SK-N-SH (cell line): ENCODE measurements around the gene SERPINA12. TPM values are rescaled to one million over a fixed set of nuclear protein-coding genes. Genes with fewer than 3 reads are reported as not detected.

Source experiments
- CTCF ChIA-PET: fragments of 300-600, 350-600 bp; formaldehyde crosslinking; extraction: SDS; loops from one replicate; lab custom pipeline; 2021; lab: Yijun Ruan, JAX
- POLR2A ChIA-PET: fragments of 350-600 bp; sonication (Branson Sonifier 250); formaldehyde crosslinking; extraction: SDS; loops from one replicate; lab custom pipeline; 2020; ENCODE audit warnings: antibody characterized with exemption, inconsistent platforms; lab: Yijun Ruan, JAX
- DNase-seq: peaks from one replicate; pipeline ENCODE4 v3.0.0; 2012
- H2AFZ ChIP-seq: fragments of 200-600 bp; sonication (generic); 2 replicates; pipeline ENCODE4 v1.8.1; 2016; ENCODE audit warnings: antibody characterized with exemption, mild to moderate bottlenecking, low read depth
- H3F3A ChIP-seq: fragments of 200-600 bp; sonication (generic); replicated peaks from 2 replicates; pipeline ENCODE3; 2016; ENCODE audit warnings: antibody characterized with exemption, mild to moderate bottlenecking; ENCODE audit not compliant: insufficient read depth
- H3K27ac ChIP-seq, 2 experiments: fragments of 200-500 bp in 1 of 2; fragments of 200-600 bp in 1 of 2; sonication (Bioruptor generic) in 1 of 2; sonication (generic), shearing (Covaris generic) in 1 of 2; 2 replicates each; pipeline versions ENCODE4 v1.5.1 to v1.6.1; 2014 to 2016; ENCODE audit warnings: low read depth in 2 of 2, inconsistent platforms in 1 of 2, low read length in 1 of 2, mild to moderate bottlenecking in 1 of 2, mixed read lengths in 1 of 2
- H3K27me3 ChIP-seq: fragments of 200-600 bp; sonication (generic), shearing (Covaris generic); 2 replicates; pipeline ENCODE4 v1.6.1; 2016; ENCODE audit warnings: mixed run types; ENCODE audit not compliant: insufficient read depth
- H3K36me3 ChIP-seq, 2 experiments: fragments of 200-500 bp in 1 of 2; fragments of 200-600 bp in 1 of 2; sonication (Bioruptor generic) in 1 of 2; sonication (generic) in 1 of 2; replicated peaks in 1 of 2; 2 replicates each; pipeline versions ENCODE3 to v1.5.1; 2014 to 2016; ENCODE audit warnings: low read length in 1 of 2, mild to moderate bottlenecking in 1 of 2; ENCODE audit not compliant: insufficient read depth in 2 of 2, control insufficient read depth in 1 of 2
- H3K4me1 ChIP-seq, 2 experiments: fragments of 200-500 bp in 1 of 2; fragments of 200-600 bp in 1 of 2; sonication (Bioruptor generic) in 1 of 2; sonication (generic), shearing (Covaris generic) in 1 of 2; 2 replicates each; pipeline versions ENCODE4 v1.5.1 to v1.6.1; 2014 to 2016; ENCODE audit warnings: low read depth in 1 of 2, low read length in 1 of 2, mixed run types in 1 of 2; ENCODE audit not compliant: insufficient read depth in 2 of 2, control insufficient read depth in 1 of 2
- H3K4me2 ChIP-seq: fragments of 200-600 bp; sonication (generic), shearing (Covaris generic); 2 replicates; pipeline ENCODE4 v1.6.1; 2017; ENCODE audit warnings: mixed run types
- H3K4me3 ChIP-seq, 2 experiments: fragments of 200-500 bp in 1 of 2; fragments of 200-600 bp in 1 of 2; sonication (Bioruptor generic) in 1 of 2; sonication (generic), shearing (Covaris generic) in 1 of 2; 2 replicates each; pipeline versions ENCODE4 v1.5.1 to v1.8.1; 2014 to 2016; ENCODE audit warnings: low read depth in 2 of 2, inconsistent platforms in 1 of 2, low read length in 1 of 2, mild to moderate bottlenecking in 1 of 2, mixed read lengths in 1 of 2, moderate library complexity in 1 of 2
- H3K79me2 ChIP-seq: fragments of 200-600 bp; sonication (generic); 2 replicates; pipeline ENCODE4 v1.8.1; 2017; ENCODE audit warnings: mild to moderate bottlenecking; ENCODE audit not compliant: insufficient read depth
- H3K9ac ChIP-seq: fragments of 200-600 bp; sonication (generic); 2 replicates; pipeline ENCODE4 v1.6.1; 2017; ENCODE audit warnings: mixed run types
- H3K9me2 ChIP-seq: fragments of 200-600 bp; sonication (generic); 2 replicates; pipeline ENCODE4 v1.6.1; 2017; ENCODE audit warnings: mixed run types
- H3K9me3 ChIP-seq: fragments of 200-600 bp; sonication (generic); 2 replicates; pipeline ENCODE4 v1.6.1; 2017; ENCODE audit warnings: mixed run types, mild to moderate bottlenecking, moderate library complexity
- H4K20me1 ChIP-seq: fragments of 200-600 bp; sonication (generic); 2 replicates; pipeline ENCODE4 v1.6.1; 2017; ENCODE audit warnings: mild to moderate bottlenecking, mixed run types; ENCODE audit not compliant: insufficient read depth
- FOXJ3 ChIP-seq: sonication (generic); formaldehyde crosslinking; IDR thresholded peaks from 2 replicates; pipeline ENCODE4 v1.5.1; 2020; ENCODE audit warnings: mild to moderate bottlenecking, missing genetic modification reagents
- FOXM1 ChIP-seq: IDR thresholded peaks from 2 replicates; pipeline ENCODE4 v1.4.0; 2012; ENCODE audit warnings: low read depth, mild to moderate bottlenecking
- GABPA ChIP-seq: IDR thresholded peaks from 2 replicates; pipeline ENCODE4 v1.4.0; 2012; ENCODE audit warnings: low read depth, mild to moderate bottlenecking
- JUND ChIP-seq: IDR thresholded peaks from 2 replicates; pipeline ENCODE4 v1.4.0; 2012
- NFIC ChIP-seq: IDR thresholded peaks from 2 replicates; pipeline ENCODE4 v1.4.0; 2012; ENCODE audit warnings: borderline replicate concordance
- NRF1 ChIP-seq: IDR thresholded peaks from 2 replicates; pipeline ENCODE4 v1.6.1; 2012; ENCODE audit warnings: low read depth, mild to moderate bottlenecking, low read length
- POLR2AphosphoS5 ChIP-seq: IDR thresholded peaks from 2 replicates; pipeline ENCODE4 v1.6.1; 2012; ENCODE audit warnings: low read depth, low read length
- RFX5 ChIP-seq: IDR thresholded peaks from 2 replicates; pipeline ENCODE4 v1.6.1; 2012; ENCODE audit warnings: mild to moderate bottlenecking, improper control_type of control experiment, low read length
- RXRA ChIP-seq: IDR thresholded peaks from 2 replicates; pipeline ENCODE4 v1.4.0; 2012; ENCODE audit warnings: low read depth, mild to moderate bottlenecking, borderline replicate concordance
- SIN3A ChIP-seq: IDR thresholded peaks from 2 replicates; pipeline ENCODE4 v1.6.1; 2012; ENCODE audit warnings: low read depth, mild to moderate bottlenecking, low read length, moderate library complexity, borderline replicate concordance
- SMC3 ChIP-seq: IDR thresholded peaks from 2 replicates; pipeline ENCODE4 v1.6.1; 2012; ENCODE audit warnings: low read depth, low read length, improper control_type of control experiment
- TAF1 ChIP-seq: IDR thresholded peaks from 2 replicates; pipeline ENCODE4 v1.6.1; 2012; ENCODE audit warnings: low read depth, mild to moderate bottlenecking, low read length, moderate library complexity, borderline replicate concordance
- TEAD4 ChIP-seq: IDR thresholded peaks from 2 replicates; pipeline ENCODE4 v1.4.0; 2012; ENCODE audit warnings: mild to moderate bottlenecking, borderline replicate concordance; ENCODE audit not compliant: insufficient read depth
- YY1 ChIP-seq: IDR thresholded peaks from 2 replicates; pipeline ENCODE4 v1.4.0; 2012; ENCODE audit warnings: low read depth, mild to moderate bottlenecking
- WGBS: methylation state at CpG from one replicate; pipeline ENCODE4 v1.1.6; 2017; ENCODE audit warnings: low lambda C conversion rate; 5-methylcytosine and 5-hydroxymethylcytosine counted together
- polyA plus RNA-seq, 3 experiments: library from polyadenylated mRNA; depleted of rRNA; stranded (reverse); fragments of >200 nt; gene quantifications; 2 replicates each; pipeline ENCODE4 v1.2.3, GENCODE V29; 2012
- TF ChIP-seq, protein P1 (sequence below): fragments of 150-350 bp; IDR thresholded peaks from 2 replicates; pipeline ENCODE4 v1.6.1; 2016; ENCODE audit warnings: mild to moderate bottlenecking, low read depth, low read length
- TF ChIP-seq, protein P2 (sequence below): fragments of 200-600 bp; sonication (generic); IDR thresholded peaks from 2 replicates; pipeline ENCODE4 v1.6.1; 2017; ENCODE audit warnings: antibody characterized with exemption, mild to moderate bottlenecking, moderate library complexity
- TF ChIP-seq, protein P3 (sequence below): IDR thresholded peaks from 2 replicates; pipeline ENCODE4 v1.4.0; 2012; ENCODE audit warnings: low read depth, borderline replicate concordance
- TF ChIP-seq, protein P4 (sequence below): fragments of 150-350 bp; IDR thresholded peaks from 2 replicates; pipeline ENCODE4 v1.6.1; 2017; ENCODE audit warnings: antibody characterized with exemption, low read length, low read depth, borderline replicate concordance

The SERPINA12 gene
- polyA plus RNA-seq, 1 of the 3 experiments (the other 2 are of a cell fraction), result not detected

DNA sequence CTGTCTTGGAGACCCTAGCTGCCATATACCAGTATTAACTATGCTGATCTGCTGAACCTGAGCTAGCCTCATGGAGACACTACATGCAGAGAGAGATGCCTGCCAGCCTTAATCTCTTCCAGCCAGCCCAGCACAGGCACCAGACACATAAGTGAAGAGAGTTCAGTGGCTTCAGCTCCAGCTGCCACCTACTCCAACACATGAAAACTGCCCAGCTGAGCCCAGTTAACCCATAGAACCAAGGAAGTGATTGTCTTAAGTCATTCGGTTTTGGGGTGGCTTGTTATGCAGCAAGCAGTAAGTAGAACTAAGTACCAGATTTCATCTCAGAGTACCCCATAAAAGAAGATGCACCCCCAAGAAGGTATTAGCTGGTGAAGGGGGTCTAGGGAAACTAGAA, 64.3 kb downstream of the SERPINA12 start:
- Histone ChIP-seq H4K20me1 (no peaks in the 10 kb centered on the region), H3K27ac (no peak overlapping the region), H3K9ac (no peak overlapping the region), H2AFZ (no peak overlapping the region), H3K36me3 (no peaks in the 10 kb centered on the region), H3K79me2 (no peaks in the 10 kb centered on the region), H3K4me2 (no peak overlapping the region), H3K27me3 (peaks cover 19% of the 10 kb centered on the region; the same call in 1 of the 2 replicates), H3K4me3 (no peak overlapping the region), H3K4me1 (no peaks in the 10 kb centered on the region), H3F3A (no peaks in the 10 kb centered on the region), H3K9me2 (no peaks in the 10 kb centered on the region), H3K9me3 (no peaks in the 10 kb centered on the region)
- CTCF ChIA-PET, result interaction anchor here (1.0 to 1.3 kb wide), 3 partner anchors 11 to 23 kb away, joined by 4 read pairs; no protein-coding TSS in a partner anchor
- DNase-seq, result no peak
- TF ChIP-seq RFX5 (no peak), GABPA (no peak), NRF1 (no peak), FOXJ3 (CRISPR knock-in tag) (no peak), TAF1 (no peak), RXRA (no peak), FOXM1 (no peak), SMC3 (no peak), POLR2AphosphoS5 (no peak), JUND (no peak), TEAD4 (no peak), YY1 (no peak), NFIC (no peak), SIN3A (no peak)
- TF ChIP-seq, protein P1, sequence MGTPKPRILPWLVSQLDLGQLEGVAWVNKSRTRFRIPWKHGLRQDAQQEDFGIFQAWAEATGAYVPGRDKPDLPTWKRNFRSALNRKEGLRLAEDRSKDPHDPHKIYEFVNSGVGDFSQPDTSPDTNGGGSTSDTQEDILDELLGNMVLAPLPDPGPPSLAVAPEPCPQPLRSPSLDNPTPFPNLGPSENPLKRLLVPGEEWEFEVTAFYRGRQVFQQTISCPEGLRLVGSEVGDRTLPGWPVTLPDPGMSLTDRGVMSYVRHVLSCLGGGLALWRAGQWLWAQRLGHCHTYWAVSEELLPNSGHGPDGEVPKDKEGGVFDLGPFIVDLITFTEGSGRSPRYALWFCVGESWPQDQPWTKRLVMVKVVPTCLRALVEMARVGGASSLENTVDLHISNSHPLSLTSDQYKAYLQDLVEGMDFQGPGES, result no peak
- TF ChIP-seq, protein P2, sequence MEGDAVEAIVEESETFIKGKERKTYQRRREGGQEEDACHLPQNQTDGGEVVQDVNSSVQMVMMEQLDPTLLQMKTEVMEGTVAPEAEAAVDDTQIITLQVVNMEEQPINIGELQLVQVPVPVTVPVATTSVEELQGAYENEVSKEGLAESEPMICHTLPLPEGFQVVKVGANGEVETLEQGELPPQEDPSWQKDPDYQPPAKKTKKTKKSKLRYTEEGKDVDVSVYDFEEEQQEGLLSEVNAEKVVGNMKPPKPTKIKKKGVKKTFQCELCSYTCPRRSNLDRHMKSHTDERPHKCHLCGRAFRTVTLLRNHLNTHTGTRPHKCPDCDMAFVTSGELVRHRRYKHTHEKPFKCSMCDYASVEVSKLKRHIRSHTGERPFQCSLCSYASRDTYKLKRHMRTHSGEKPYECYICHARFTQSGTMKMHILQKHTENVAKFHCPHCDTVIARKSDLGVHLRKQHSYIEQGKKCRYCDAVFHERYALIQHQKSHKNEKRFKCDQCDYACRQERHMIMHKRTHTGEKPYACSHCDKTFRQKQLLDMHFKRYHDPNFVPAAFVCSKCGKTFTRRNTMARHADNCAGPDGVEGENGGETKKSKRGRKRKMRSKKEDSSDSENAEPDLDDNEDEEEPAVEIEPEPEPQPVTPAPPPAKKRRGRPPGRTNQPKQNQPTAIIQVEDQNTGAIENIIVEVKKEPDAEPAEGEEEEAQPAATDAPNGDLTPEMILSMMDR, result no peak
- TF ChIP-seq, protein P3, sequence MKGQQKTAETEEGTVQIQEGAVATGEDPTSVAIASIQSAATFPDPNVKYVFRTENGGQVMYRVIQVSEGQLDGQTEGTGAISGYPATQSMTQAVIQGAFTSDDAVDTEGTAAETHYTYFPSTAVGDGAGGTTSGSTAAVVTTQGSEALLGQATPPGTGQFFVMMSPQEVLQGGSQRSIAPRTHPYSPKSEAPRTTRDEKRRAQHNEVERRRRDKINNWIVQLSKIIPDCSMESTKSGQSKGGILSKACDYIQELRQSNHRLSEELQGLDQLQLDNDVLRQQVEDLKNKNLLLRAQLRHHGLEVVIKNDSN, result no peak
- TF ChIP-seq, protein P4, sequence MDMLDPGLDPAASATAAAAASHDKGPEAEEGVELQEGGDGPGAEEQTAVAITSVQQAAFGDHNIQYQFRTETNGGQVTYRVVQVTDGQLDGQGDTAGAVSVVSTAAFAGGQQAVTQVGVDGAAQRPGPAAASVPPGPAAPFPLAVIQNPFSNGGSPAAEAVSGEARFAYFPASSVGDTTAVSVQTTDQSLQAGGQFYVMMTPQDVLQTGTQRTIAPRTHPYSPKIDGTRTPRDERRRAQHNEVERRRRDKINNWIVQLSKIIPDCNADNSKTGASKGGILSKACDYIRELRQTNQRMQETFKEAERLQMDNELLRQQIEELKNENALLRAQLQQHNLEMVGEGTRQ, result no peak
- POLR2A ChIA-PET, result no interaction called here
- 0% methylated on average over 1 of the region's 1 CpG for WGBS
